ACC112 (cell line): Measurements from ENCODE around the gene ETFA.
"Not testable (repeated sequence)": the region's sequence is repeated elsewhere in the genome, so short reads cannot be mapped to it uniquely, and the experiment has no call there.

Experiments used
- H2AFZ ChIP-seq: fragments of 200-600 bp; sonication (generic); one replicate; pipeline ENCODE4 v1.6.0; 2017; ENCODE audit warnings: antibody characterized with exemption, low read length; ENCODE audit not compliant: unreplicated experiment
- H3K27ac ChIP-seq: fragments of 200-600 bp; sonication (generic); 2 replicates; pipeline ENCODE4 v1.5.1; 2014; ENCODE audit warnings: low read depth, mild to moderate bottlenecking, antibody characterized with exemption, low read length, moderate library complexity
- H3K27me3 ChIP-seq: fragments of 200-600 bp; sonication (generic); 2 replicates; pipeline ENCODE4 v1.6.1; 2014; ENCODE audit warnings: mild to moderate bottlenecking, antibody characterized with exemption, low read length, moderate library complexity, mixed read lengths; ENCODE audit not compliant: insufficient read depth
- H3K36me3 ChIP-seq: fragments of 200-600 bp; sonication (generic); 2 replicates; pipeline ENCODE4 v1.6.1; 2016; ENCODE audit warnings: mild to moderate bottlenecking, antibody characterized with exemption, low read length, moderate library complexity, mixed read lengths; ENCODE audit not compliant: insufficient read depth
- H3K4me1 ChIP-seq: fragments of 200-600 bp; sonication (generic); one replicate; pipeline ENCODE4 v1.6.1; 2016; ENCODE audit warnings: low read length, mixed read lengths; ENCODE audit not compliant: insufficient read depth, unreplicated experiment, control insufficient read depth
- H3K4me3 ChIP-seq: fragments of 200-600 bp; sonication (generic); 2 replicates; pipeline ENCODE4 v1.5.1; 2014; ENCODE audit warnings: mild to moderate bottlenecking, low read depth, low read length
- H3K79me2 ChIP-seq: fragments of 200-600 bp; sonication (generic); one replicate; pipeline ENCODE4 v1.6.0; 2016; ENCODE audit warnings: low read length; ENCODE audit not compliant: control insufficient read depth, unreplicated experiment, insufficient read depth

The ETFA gene

DNA sequence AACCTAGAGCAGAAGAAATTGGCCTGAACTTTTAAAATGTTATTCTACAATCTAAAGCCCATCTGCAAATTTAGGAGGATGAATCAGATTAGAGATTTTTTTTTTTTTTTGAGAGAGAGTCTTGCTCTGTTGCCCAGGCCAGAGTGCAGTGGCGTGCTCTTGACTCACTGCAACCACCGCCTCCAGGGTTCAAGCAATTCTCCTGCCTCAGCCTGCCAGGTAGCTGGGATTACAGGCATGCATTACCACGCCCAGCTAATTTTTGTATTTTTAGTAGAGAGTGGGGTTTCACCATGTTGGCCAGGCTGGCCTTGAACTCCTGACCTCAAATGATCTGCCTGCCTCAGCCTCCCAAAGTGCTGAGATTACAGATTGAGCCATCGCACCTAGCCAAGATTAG lies 13.3 kb downstream of the ETFA start:
- not testable (repeated sequence) for H3K36me3 ChIP-seq, H2AFZ ChIP-seq, H3K4me3 ChIP-seq, H3K27me3 ChIP-seq, H3K27ac ChIP-seq
- Histone ChIP-seq H3K79me2 (peaks cover 89% of the 10 kb centered on the region), H3K4me1 (peaks cover 12% of the 10 kb centered on the region)

DNA sequence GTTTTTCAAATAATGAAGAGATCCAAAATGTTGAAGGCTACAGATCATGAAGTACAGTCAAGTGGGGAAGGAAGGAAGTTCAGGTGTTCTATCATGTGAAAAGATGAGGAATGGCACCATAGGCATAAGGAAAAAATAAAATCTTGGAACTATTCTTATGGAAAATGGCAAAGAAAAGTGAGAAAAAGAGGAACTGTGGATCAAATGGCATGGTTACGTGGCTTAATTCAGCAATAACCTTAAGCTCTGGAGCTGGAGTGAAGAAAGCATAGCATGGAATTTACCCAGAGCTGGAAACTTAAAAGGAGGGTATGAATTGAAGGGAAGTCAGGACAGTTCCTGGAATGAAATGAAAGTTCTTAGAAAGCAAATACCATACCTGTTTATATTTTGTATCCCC lies 14.4 kb downstream of the ETFA start:
- Histone ChIP-seq H3K4me3 (no peak overlapping the region), H3K79me2 (peaks cover 84% of the 10 kb centered on the region), H3K36me3 (peaks cover 3% of the 10 kb centered on the region; the same call in 1 of the 2 replicates), H3K27me3 (no peaks in the 10 kb centered on the region), H2AFZ (no peak overlapping the region), H3K4me1 (peaks cover 12% of the 10 kb centered on the region), H3K27ac (no peak overlapping the region)

DNA sequence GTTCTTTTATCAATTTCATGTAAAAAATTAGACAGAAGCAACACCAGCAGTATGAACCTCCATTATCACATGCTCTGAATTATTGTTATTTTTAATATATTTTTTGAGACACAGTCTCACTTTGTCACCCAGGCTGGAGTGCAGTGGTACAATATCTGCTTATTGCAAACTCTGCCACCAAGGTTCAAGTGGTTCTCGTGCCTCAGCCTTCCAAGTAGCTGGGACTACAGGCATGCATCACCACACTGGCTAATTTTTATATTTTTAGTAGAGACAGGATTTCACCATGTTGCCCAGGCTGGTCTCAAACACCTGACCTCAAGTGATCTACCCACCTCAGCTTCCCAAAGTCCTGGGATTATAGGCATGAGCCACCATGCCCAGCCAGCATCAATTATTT lies 16.8 kb downstream of the ETFA start:
- not testable (repeated sequence) for H2AFZ ChIP-seq, H3K36me3 ChIP-seq, H3K4me3 ChIP-seq, H3K27ac ChIP-seq, H3K27me3 ChIP-seq
- Histone ChIP-seq H3K4me1 (peaks cover 12% of the 10 kb centered on the region), H3K79me2 (peaks cover 62% of the 10 kb centered on the region)

DNA sequence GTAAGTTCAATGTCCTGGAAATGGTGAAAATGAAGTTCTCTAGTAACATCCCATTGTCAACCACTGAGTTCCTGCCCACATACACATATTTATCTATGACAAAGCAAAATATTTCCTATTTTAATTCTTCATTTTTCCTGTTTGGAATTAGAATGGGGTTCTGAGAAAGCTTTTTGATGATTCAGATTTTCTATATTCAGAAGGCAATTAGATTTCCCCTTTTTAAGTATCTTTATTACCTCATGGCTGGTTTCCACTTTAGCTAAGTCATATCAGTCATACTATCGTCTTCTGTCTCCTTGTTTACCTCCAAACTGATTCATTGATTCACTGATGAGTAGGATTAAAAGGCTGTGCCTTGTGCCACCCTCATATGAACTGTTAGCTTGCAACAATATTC lies 17.9 kb downstream of the ETFA start:
- peak overlapping the region; percentile 49; the same call in 1 of the 2 replicates for H3K27ac ChIP-seq
- peaks cover 12% of the 10 kb centered on the region for H3K4me1 ChIP-seq
- H3K36me3 ChIP-seq = peaks cover 3% of the 10 kb centered on the region; the same call in 1 of the 2 replicates
- H2AFZ ChIP-seq = no peak overlapping the region
- H3K27me3 ChIP-seq = no peaks in the 10 kb centered on the region
- no peak overlapping the region for H3K4me3 ChIP-seq
- peaks cover 52% of the 10 kb centered on the region for H3K79me2 ChIP-seq

DNA sequence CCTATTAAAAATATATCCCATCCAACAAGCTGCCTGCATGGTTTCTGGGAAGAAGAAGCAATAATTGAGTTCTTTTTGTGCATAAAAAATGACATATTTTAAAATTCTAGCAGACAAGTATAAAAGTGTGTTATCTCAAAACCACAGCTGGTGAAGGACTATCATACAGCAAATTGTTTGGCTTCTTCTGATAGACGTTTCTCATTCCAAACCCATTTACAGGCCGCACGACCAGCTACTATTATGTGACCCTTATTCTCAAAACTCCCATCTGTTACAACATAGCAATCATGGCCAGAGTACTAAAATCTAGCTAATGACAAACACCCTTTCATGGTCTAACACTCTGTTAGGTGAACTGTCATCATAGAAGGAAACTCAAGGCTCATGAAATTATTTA lies 21.7 kb downstream of the ETFA start:
- Histone ChIP-seq H3K27me3 (no peaks in the 10 kb centered on the region), H3K27ac (no peak overlapping the region), H3K79me2 (peaks cover 20% of the 10 kb centered on the region), H3K4me1 (peaks cover 21% of the 10 kb centered on the region), H3K4me3 (no peak overlapping the region), H2AFZ (no peak overlapping the region), H3K36me3 (peaks cover 3% of the 10 kb centered on the region)

DNA sequence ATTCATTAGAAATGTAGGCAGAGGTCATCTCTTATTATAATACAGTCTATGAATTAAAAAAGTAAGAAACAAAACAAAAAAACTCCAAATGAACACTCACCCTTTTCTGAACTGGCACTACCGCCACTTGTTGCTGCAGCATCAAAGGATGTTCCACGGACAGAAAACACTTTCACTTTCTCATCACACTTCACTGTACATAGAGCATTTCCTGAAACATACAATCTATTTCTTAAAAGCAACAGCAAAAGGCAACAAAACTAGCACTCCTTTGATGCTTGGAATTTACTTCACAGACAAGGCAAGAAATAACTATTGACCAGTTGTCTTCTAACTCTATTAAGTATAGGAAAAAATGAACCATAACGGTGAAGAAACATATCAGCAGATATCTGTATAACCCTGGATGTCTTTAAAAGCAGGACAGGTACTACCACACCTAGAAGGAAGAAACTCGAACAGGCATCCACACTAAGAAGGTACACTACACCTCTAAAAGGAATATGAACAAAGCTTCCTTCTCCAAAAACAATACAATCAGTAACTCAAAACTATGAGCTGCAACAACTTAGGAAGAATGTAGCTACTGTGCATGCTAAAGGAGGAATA lies 24.9 kb downstream of the ETFA start:
- H3K27me3 ChIP-seq = no peaks in the 10 kb centered on the region
- H3K4me3 ChIP-seq = peak overlapping the region; percentile 69
- H2AFZ ChIP-seq = no peak overlapping the region
- no peaks in the 10 kb centered on the region for H3K79me2 ChIP-seq
- peaks cover 12% of the 10 kb centered on the region for H3K4me1 ChIP-seq
- no peak overlapping the region for H3K27ac ChIP-seq
- H3K36me3 ChIP-seq = peaks cover 8% of the 10 kb centered on the region

DNA sequence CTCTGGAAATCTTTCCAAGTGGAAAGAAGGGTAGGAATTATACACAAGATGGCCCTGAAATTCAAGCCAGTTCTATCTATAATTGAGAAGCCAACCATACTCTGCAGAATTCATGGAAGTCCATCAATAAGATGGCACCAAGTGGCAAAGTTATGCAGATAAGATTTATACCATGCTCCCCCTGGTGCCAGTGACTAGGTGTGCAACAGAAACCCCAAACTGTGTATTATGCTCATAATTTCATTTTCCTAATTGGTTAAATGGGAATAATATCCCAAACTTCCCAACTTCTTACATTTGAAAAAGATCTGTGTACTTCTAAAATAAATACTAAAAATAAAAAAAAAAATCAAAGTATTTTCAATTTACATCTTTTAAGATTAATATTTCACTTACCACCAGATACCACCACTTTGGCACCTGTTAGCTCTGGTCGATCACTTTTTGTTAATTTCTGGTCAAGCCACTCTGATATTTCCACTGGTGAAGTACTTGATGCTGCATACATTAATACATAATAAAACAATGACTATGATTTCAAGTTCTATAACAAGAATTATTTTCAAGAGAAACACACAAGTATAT lies 25.9 kb downstream of the ETFA start:
- H3K27ac ChIP-seq = no peak overlapping the region
- no peak overlapping the region for H3K4me3 ChIP-seq
- no peak overlapping the region for H2AFZ ChIP-seq
- H3K27me3 ChIP-seq = no peaks in the 10 kb centered on the region
- no peaks in the 10 kb centered on the region for H3K79me2 ChIP-seq
- H3K36me3 ChIP-seq = peaks cover 12% of the 10 kb centered on the region
- H3K4me1 ChIP-seq = peaks cover 12% of the 10 kb centered on the region

DNA sequence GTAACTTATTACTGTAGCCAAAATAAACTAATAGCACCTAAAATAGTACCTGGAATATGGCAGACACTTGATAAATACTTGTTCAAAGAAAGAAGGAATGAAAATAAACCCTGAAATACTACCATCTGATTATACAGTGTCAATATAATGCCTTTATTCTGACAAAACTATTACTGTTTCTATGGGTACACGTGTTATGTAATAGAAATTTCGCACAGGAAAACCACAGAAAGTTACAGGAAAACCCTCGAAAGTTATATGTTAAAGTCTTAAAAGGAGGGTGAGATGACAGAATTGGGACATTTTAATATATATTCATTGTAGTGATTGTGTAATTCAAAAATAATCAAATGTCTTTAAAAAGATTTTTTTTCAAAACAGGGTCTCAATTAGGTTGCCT lies 28.8 kb downstream of the ETFA start:
- Histone ChIP-seq H2AFZ (no peak overlapping the region), H3K4me3 (no peak overlapping the region), H3K27me3 (no peaks in the 10 kb centered on the region), H3K4me1 (peaks cover 12% of the 10 kb centered on the region), H3K27ac (no peak overlapping the region), H3K79me2 (no peaks in the 10 kb centered on the region), H3K36me3 (peaks cover 16% of the 10 kb centered on the region)

DNA sequence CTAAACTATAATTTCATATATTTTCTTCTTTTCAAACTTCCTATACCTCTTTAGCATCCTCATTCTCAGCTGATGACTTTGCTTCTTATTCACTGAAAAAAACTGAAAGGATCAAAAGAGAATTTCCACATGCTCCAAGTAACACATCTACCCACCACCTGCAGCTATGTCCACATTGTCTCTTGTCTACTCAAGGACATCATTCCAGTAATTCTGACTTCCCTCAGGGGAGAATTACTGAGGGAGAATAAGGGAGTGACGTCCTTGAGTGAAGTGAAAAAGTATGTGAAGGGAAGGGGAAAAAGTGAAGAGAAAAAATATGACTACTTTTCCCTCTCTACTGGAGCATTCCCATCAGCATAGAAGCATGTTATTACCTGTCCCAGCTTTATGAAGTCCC lies 32.6 kb downstream of the ETFA start:
- Histone ChIP-seq H3K4me1 (peaks cover 8% of the 10 kb centered on the region), H3K27ac (no peak overlapping the region), H3K36me3 (peaks cover 24% of the 10 kb centered on the region), H3K79me2 (no peaks in the 10 kb centered on the region), H3K4me3 (no peak overlapping the region), H3K27me3 (no peaks in the 10 kb centered on the region), H2AFZ (no peak overlapping the region)

DNA sequence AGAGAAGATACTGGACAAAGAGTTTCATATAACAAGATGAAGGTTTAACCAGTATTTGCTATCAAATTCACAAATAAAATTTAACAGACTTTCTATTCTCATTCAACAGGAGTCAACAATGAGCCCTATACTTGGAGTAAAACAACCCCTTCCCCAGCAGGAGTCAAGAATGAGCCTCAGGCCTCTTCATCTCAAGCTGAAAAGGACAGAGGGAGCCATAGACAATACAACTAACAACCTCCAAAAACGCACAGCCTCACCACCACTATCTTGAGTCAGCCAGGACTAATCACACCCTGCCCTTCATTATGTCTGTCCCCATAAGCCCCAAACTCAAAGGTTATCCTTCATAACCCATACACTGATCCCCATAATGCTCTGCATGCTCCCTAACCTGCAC lies 36.4 kb downstream of the ETFA start:
- Histone ChIP-seq H3K4me1 (peaks cover 8% of the 10 kb centered on the region), H2AFZ (no peak overlapping the region), H3K27ac (no peak overlapping the region), H3K27me3 (no peaks in the 10 kb centered on the region), H3K36me3 (peaks cover 29% of the 10 kb centered on the region), H3K4me3 (no peak overlapping the region), H3K79me2 (no peaks in the 10 kb centered on the region)

DNA sequence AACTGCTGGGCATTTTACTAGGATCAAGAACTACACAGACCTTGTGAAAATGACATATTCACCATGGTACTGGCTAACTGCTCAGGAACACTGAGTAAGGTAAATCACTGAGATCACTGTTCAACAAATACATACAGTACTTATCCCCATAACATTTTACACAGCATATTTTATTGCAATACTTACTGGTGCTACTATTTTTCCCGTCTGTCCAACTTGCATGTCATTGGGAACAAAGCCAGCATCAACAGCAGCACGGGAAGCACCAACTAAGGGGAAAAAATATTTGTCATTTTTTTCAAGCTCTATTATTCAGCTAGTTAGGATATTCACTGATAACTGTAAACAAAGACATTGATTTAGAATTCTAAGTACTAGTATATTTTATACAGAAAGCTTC lies 37.0 kb downstream of the ETFA start:
- Histone ChIP-seq H3K36me3 (peaks cover 33% of the 10 kb centered on the region), H3K79me2 (no peaks in the 10 kb centered on the region), H2AFZ (no peak overlapping the region), H3K27me3 (no peaks in the 10 kb centered on the region), H3K27ac (0 out of 2 replicates have a peak overlapping the region, but pooled peaks have one; percentile 3), H3K4me3 (no peak overlapping the region), H3K4me1 (peaks cover 8% of the 10 kb centered on the region)
